Tibial nerve (tissue), 4 donors: ENCODE data around the gene NCOA5.

Experiments used
- CTCF ChIP-seq, 5 experiments: fragments of 200-600 bp in 3 of 5; fragments of 450-650 bp in 2 of 5; sonication (generic) in 3 of 5; IDR thresholded peaks; one replicate each; pipeline ENCODE4 v1.5.1; 2016 to 2019; ENCODE audit warnings: antibody characterized with exemption in 5 of 5, mild to moderate bottlenecking in 3 of 5, moderate library complexity in 2 of 5
- EP300 ChIP-seq, 2 donors: sonication (generic); formaldehyde crosslinking; IDR thresholded peaks; one replicate each; pipeline ENCODE4 v1.6.1; 2017; ENCODE audit warnings: antibody characterized with exemption in 2 of 2, mild to moderate bottlenecking in 1 of 2
- POLR2A ChIP-seq, 2 donors: fragments of 450-650 bp; IDR thresholded peaks; one replicate each; pipeline ENCODE4 v1.6.1; 2017; ENCODE audit warnings: antibody characterized with exemption in 2 of 2, mild to moderate bottlenecking in 2 of 2, moderate library complexity in 2 of 2

- TF ChIP-seq POLR2A (IDR thresholded peaks at IDR 0.05) (no peak), CTCF (IDR thresholded peaks at IDR 0.05) (no peak), EP300 (IDR thresholded peaks at IDR 0.05) (no peak)
These were observed 38.0 kb downstream of the NCOA5 start for GRCh38 chr20:46051556-46052308.
